DOHH2 (cell line): ENCODE data around the gene SENP6.

ENCODE experiments used
- H3F3A ChIP-seq: fragments of 200-600 bp; sonication (generic), shearing (Covaris generic); 2 replicates; pipeline ENCODE4 v1.6.0; 2016; ENCODE audit warnings: antibody characterized with exemption, mild to moderate bottlenecking; ENCODE audit not compliant: control insufficient read depth, insufficient read depth
- H3K27ac ChIP-seq: fragments of 200-600 bp; sonication (generic); 2 replicates; pipeline ENCODE4 v1.5.1; 2014; ENCODE audit warnings: low read depth, mild to moderate bottlenecking, low read length, moderate library complexity
- H3K27me3 ChIP-seq: fragments of 200-600 bp; sonication (generic); 2 replicates; pipeline ENCODE4 v1.6.1; 2014; ENCODE audit warnings: mild to moderate bottlenecking, low read length, mixed read lengths; ENCODE audit not compliant: control insufficient read depth
- H3K36me3 ChIP-seq: fragments of 200-600 bp; sonication (generic); 2 replicates; pipeline ENCODE4 v1.6.1; 2014; ENCODE audit warnings: mild to moderate bottlenecking, low read length, moderate library complexity, mixed read lengths; ENCODE audit not compliant: control insufficient read depth
- H3K4me1 ChIP-seq: fragments of 200-600 bp; sonication (generic); 2 replicates; pipeline ENCODE4 v1.6.1; 2014; ENCODE audit warnings: mild to moderate bottlenecking, low read length, mixed read lengths; ENCODE audit not compliant: control insufficient read depth
- H3K4me2 ChIP-seq: fragments of 200-600 bp; sonication (generic); 2 replicates; pipeline ENCODE4 v1.6.0; 2014; ENCODE audit warnings: mild to moderate bottlenecking, low read length, moderate library complexity
- H3K4me3 ChIP-seq: fragments of 200-600 bp; sonication (generic); 2 replicates; pipeline ENCODE4 v1.5.1; 2014; ENCODE audit warnings: mild to moderate bottlenecking, low read length, mixed read lengths
- H3K79me2 ChIP-seq: fragments of 200-600 bp; sonication (generic); 2 replicates; pipeline ENCODE4 v1.6.1; 2014; ENCODE audit warnings: mild to moderate bottlenecking, low read length, mixed read lengths; ENCODE audit not compliant: control insufficient read depth
- H3K9me2 ChIP-seq: fragments of 200-600 bp; sonication (generic); replicated peaks from 2 replicates; pipeline ENCODE4 v1.6.1; 2014; ENCODE audit warnings: mild to moderate bottlenecking, low read length, mixed read lengths; ENCODE audit not compliant: control insufficient read depth
- H3K9me3 ChIP-seq: fragments of 200-600 bp; sonication (generic); 2 replicates; pipeline ENCODE4 v1.6.1; 2014; ENCODE audit warnings: antibody characterized with exemption, low read length, mixed read lengths; ENCODE audit not compliant: control insufficient read depth, insufficient read depth
- H4K20me1 ChIP-seq: fragments of 200-600 bp; sonication (generic); 2 replicates; pipeline ENCODE4 v1.6.0; 2014; ENCODE audit warnings: low read depth, mild to moderate bottlenecking, antibody characterized with exemption, low read length, moderate library complexity; ENCODE audit not compliant: control insufficient read depth, insufficient read depth
- EZH2phosphoT487 ChIP-seq: fragments of 200-600 bp; sonication (generic); IDR thresholded peaks from 2 replicates; pipeline ENCODE4 v1.6.1; 2017; ENCODE audit warnings: borderline replicate concordance, mild to moderate bottlenecking, antibody characterized with exemption, low read length, moderate library complexity, mixed read lengths
- TF ChIP-seq, protein P1 (sequence below): fragments of 200-600 bp; sonication (generic); IDR thresholded peaks from one replicate; pipeline ENCODE4 v1.5.1; 2014; ENCODE audit warnings: antibody characterized with exemption, mild to moderate bottlenecking, low read depth, low read length; ENCODE audit not compliant: poor library complexity, severe bottlenecking

Gene SENP6

DNA sequence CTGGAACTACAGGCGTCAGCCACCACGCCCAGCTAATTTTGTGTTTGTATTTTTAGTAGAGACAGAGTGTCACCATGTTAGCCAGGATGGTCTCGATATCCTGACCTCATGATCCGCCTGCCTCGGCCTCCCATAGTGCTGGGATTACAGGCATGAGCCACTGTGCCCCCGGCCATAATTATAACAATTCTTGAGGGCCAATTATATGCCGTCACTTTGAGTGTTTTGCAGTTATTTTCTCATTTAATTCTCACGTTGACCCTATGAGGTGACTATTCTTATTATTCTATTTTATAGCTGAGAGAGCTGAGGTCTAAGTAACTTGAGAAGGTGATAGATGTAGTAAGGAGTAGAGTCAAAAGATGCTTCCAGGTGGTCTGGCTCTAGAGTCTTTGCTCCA, 160.4 kb downstream of the SENP6 start:
- H3K36me3 ChIP-seq: no peaks in the 10 kb centered on the region
- no peaks in the 10 kb centered on the region for H3K4me1 ChIP-seq
- no peak overlapping the region for H3K4me3 ChIP-seq
- no peaks in the 10 kb centered on the region for H4K20me1 ChIP-seq
- no peaks in the 10 kb centered on the region for H3K9me3 ChIP-seq
- H3K9me2 ChIP-seq: no peaks in the 10 kb centered on the region
- H3F3A ChIP-seq: no peaks in the 10 kb centered on the region
- no peak overlapping the region for H3K4me2 ChIP-seq
- H3K27ac ChIP-seq: no peak overlapping the region
- no peaks in the 10 kb centered on the region for H3K79me2 ChIP-seq
- TF ChIP-seq EZH2phosphoT487: no peak
- TF ChIP-seq, protein P1, sequence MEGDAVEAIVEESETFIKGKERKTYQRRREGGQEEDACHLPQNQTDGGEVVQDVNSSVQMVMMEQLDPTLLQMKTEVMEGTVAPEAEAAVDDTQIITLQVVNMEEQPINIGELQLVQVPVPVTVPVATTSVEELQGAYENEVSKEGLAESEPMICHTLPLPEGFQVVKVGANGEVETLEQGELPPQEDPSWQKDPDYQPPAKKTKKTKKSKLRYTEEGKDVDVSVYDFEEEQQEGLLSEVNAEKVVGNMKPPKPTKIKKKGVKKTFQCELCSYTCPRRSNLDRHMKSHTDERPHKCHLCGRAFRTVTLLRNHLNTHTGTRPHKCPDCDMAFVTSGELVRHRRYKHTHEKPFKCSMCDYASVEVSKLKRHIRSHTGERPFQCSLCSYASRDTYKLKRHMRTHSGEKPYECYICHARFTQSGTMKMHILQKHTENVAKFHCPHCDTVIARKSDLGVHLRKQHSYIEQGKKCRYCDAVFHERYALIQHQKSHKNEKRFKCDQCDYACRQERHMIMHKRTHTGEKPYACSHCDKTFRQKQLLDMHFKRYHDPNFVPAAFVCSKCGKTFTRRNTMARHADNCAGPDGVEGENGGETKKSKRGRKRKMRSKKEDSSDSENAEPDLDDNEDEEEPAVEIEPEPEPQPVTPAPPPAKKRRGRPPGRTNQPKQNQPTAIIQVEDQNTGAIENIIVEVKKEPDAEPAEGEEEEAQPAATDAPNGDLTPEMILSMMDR: no peak
- H3K27me3 ChIP-seq: no peaks in the 10 kb centered on the region

DNA sequence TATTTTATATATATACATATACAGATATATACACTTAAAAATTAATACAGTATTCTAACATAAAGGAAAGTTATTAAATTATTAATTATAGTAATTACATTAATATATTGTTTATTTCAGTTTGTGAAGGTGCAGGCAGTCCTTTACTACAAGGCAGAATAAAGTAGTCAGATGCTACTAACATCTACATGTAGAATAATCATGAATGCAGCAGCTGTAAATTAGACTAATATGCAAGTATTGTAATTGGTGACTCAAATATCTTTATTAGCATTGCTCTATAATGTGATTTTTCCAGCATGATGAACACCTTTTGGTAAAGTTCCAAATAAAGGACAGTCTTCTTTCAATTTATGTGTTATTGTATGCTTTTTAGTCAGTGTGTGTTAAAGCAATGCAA, 164.7 kb downstream of the SENP6 start:
- Histone ChIP-seq H3K27me3 (no peaks in the 10 kb centered on the region), H3K4me3 (no peak overlapping the region), H3F3A (no peaks in the 10 kb centered on the region), H3K36me3 (no peaks in the 10 kb centered on the region), H3K79me2 (no peaks in the 10 kb centered on the region), H3K9me2 (no peaks in the 10 kb centered on the region), H3K27ac (no peak overlapping the region), H3K9me3 (no peaks in the 10 kb centered on the region), H4K20me1 (no peaks in the 10 kb centered on the region), H3K4me1 (no peaks in the 10 kb centered on the region), H3K4me2 (no peak overlapping the region)
- no peak for TF ChIP-seq EZH2phosphoT487
- TF ChIP-seq, protein P1: no peak
